Activated T-helper 17 cell treated with anti-CD3 and anti-CD28 coated beads, Interleukin-2, amount 50 U/mL, for 72 hours (primary cell): Measurements from ENCODE around the gene VDR. TPM values are rescaled to one million over a fixed set of nuclear protein-coding genes. Genes with fewer than 3 reads are reported as not detected.
"Not testable (repeated sequence)": the region's sequence is repeated elsewhere in the genome, so short reads cannot be mapped to it uniquely, and the experiment has no call there.

ENCODE experiments used
- ATAC-seq: fragments of 150-1000 bp; cut with Tn5 transposase; replicated peaks from 2 replicates; pipeline ENCODE4 v1.10.0; 2021; ENCODE audit warnings: mild to moderate bottlenecking, moderate library complexity
- H3K27ac Mint-ChIP-seq: one replicate; pipeline ENCODE4 v1.8.0; 2022; ENCODE audit warnings: mixed read lengths
- H3K27me3 Mint-ChIP-seq: one replicate; pipeline ENCODE4 v1.8.0; 2022; ENCODE audit warnings: mixed read lengths
- H3K36me3 Mint-ChIP-seq: one replicate; pipeline ENCODE4 v1.8.0; 2022; ENCODE audit warnings: low read depth, mild to moderate bottlenecking, mixed read lengths
- H3K4me1 Mint-ChIP-seq: one replicate; pipeline ENCODE4 v1.8.0; 2022; ENCODE audit warnings: mixed read lengths
- H3K4me3 Mint-ChIP-seq: one replicate; pipeline ENCODE4 v1.8.0; 2022; ENCODE audit warnings: mild to moderate bottlenecking, mixed read lengths
- H3K9me3 Mint-ChIP-seq: one replicate; pipeline ENCODE4 v1.8.0; 2022; ENCODE audit warnings: mixed read lengths
- total RNA-seq, 2 donors: library from RNA; stranded (reverse); gene quantifications; one replicate each; pipeline ENCODE4 v1.2.3, GENCODE V29; 2022

VDR gene
- total RNA-seq, 2 donors from 2014 or later, result 70.9 to 182 TPM

DNA sequence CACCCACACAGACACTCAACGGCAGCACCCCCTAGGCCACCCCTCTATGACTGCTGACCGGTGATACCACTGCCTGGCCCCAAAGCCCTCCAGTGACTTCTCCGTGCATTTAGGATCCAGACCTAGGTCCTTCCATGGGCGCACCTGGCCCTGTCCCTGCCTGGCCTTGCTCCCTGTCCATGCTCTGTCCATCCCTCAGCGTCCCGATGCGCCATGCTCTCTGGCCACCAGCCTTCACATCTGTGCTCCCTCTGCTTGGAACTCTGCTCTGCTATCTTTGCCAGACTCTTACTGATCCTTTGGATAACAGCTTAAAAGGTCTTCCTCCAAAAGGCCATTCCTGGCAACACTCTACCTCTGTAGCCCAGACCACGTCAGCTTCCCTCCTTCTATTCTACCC is 59.7 kb downstream of the VDR start:
- Mint-ChIP-seq H3K36me3 (peaks cover 96% of the 10 kb centered on the region), H3K27me3 (no peaks in the 10 kb centered on the region), H3K9me3 (no peaks in the 10 kb centered on the region), H3K4me1 (peaks cover 22% of the 10 kb centered on the region), H3K27ac (peak overlapping the region; percentile 88), H3K4me3 (no peak overlapping the region)
- no peak for ATAC-seq

DNA sequence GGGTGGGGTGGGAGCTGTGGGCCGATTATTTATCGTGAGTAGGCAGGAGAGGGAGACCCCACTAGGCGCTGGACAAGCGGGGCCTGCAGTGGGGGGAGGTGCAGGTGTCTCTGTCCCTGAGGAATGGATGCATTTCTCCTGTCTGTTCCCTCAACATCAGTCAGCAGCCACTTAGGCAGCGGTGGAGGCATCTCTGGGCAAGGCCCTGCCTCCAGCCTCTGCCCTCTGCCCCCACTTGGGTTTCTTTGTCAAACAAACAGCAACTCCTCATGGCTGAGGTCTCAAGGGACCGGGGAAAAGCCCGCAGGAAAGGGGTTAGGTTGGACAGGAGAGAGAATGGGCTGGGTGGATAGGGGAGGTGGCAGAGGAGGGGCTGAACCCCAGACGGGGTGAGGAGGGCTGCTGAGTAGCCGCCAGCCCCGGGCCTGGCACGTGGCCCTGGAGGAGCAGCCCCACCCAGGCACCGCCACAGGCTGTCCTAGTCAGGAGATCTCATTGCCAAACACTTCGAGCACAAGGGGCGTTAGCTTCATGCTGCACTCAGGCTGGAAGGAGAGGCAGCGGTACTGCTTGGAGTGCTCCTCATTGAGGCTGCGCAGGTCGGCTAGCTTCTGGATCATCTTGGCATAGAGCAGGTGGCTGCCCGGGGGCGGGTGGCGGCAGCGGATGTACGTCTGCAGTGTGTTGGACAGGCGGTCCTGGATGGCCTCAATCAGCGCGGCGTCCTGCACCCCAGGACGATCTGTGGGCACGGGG is 60.4 kb downstream of the VDR start:
- peaks cover 20% of the 10 kb centered on the region for H3K4me1 Mint-ChIP-seq
- H3K27ac Mint-ChIP-seq, result peak overlapping the region; percentile 88
- peak; percentile 13 for ATAC-seq
- no peaks in the 10 kb centered on the region for H3K27me3 Mint-ChIP-seq
- H3K4me3 Mint-ChIP-seq, result no peak overlapping the region
- H3K36me3 Mint-ChIP-seq, result peaks cover 90% of the 10 kb centered on the region
- H3K9me3 Mint-ChIP-seq, result no peaks in the 10 kb centered on the region

DNA sequence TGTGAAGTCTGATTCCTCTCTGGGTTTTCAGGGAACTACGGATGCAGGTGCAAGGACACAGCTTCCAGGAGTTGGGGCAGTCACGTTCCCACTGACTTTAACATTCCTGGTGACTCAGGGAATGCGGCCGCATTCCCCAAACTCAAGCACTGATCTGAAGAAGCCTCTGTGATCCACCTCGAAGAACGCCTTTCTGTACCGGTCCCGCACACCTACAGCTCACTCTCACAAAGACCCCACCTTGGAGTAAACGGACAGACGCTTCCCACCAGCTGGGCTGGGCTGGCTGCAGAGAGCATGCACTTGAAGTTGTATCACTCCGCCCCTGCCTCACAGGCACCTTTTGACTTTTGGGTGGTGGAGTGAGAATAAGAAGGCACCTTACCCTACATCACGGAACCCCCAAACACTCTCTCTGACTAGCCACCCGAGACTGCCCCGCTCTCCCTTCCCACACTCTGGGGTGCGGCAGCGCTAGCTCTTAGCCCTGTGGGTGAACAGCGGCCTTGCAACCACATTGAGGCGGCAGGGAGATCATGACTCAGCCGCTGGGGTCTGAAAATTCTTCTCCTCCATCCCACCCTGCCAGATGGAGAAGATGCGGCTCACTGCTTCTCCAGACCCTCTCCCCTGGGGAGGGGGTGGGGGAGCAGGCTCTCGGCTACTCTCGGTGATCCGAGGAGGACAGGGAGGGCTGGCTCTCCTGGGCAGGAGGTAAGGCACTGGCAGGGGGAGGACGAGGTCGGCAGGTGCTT is 61.4 kb downstream of the VDR start:
- H3K27ac Mint-ChIP-seq, result peak overlapping the region; percentile 88
- H3K36me3 Mint-ChIP-seq, result peaks cover 86% of the 10 kb centered on the region
- peak; percentile 22 for ATAC-seq

DNA sequence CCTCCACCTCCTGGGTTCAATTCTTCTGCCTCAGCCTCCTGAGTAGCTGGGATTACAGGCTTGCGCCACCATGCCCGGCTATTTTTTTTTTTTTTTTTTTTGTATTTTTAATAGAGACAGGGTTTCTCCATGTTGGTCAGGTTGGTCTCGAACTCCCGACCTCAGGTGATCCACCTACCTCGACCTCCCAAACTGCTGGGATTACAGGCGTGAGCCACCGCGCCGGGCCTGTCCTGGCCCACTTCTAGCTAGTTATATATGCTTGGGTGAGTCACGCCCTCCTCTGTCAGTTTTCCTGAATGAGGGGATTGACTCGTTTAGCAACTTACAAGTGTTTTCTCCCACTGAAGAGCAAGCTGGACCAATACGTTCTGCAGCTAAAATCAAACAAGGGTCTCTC is 62.3 kb downstream of the VDR start:
- H3K36me3 Mint-ChIP-seq, result peaks cover 77% of the 10 kb centered on the region
- H3K27ac Mint-ChIP-seq, result peak overlapping the region; percentile 88
- not testable (repeated sequence) for H3K9me3 Mint-ChIP-seq, ATAC-seq, H3K27me3 Mint-ChIP-seq, H3K4me3 Mint-ChIP-seq
- H3K4me1 Mint-ChIP-seq, result peaks cover 30% of the 10 kb centered on the region

More for the DNA sequence above, 61.4 kb downstream of the VDR start:
- Mint-ChIP-seq H3K27me3 (no peaks in the 10 kb centered on the region), H3K9me3 (no peaks in the 10 kb centered on the region), H3K4me1 (peaks cover 26% of the 10 kb centered on the region), H3K4me3 (peak overlapping the region; percentile 6)

DNA sequence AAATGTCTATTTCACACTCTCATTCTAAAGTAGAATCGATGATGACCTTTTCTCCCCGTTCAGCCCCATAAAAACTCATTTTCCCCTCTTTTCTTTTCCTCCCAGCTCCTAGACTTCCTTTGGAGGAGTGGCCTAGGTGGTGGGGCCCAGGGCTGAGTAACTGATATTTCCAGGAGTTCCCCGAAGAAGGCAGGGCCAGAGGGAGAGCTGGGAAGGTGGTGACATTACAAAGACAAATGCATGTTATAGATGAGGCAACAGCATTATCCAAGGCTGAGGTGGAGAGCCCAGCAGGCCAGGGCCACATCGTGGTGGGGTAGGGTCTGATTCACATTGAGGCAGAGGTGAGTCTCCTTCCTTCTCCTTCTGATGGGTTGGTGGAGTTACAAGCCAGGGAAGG is 62.9 kb downstream of the VDR start:
- H3K9me3 Mint-ChIP-seq, result no peaks in the 10 kb centered on the region
- no peaks in the 10 kb centered on the region for H3K27me3 Mint-ChIP-seq
- peak; percentile 12 for ATAC-seq
- peaks cover 71% of the 10 kb centered on the region for H3K36me3 Mint-ChIP-seq
- peak overlapping the region; percentile 88 for H3K27ac Mint-ChIP-seq
- peak overlapping the region; percentile 35 for H3K4me3 Mint-ChIP-seq
- peaks cover 33% of the 10 kb centered on the region for H3K4me1 Mint-ChIP-seq

DNA sequence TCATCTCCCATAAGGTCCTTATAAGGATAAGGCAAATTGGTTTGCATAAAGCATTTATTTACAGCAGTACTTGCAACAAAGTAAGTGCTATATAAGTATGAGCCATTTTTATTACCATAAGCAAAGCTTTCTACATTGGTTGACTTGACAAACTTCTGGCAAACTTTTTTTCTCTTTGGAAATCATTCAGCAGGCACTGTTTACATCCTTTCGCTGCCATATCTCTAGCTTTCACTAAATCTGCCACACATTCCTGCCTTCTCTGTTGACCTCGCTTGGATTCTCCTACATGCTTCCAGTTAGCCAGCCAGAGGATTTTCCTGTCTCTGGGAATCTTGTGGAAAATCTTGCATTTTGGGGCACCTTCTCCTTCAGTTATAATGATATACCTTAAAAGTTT is 63.3 kb downstream of the VDR start:
- Mint-ChIP-seq H3K4me3 (peak overlapping the region; percentile 35), H3K4me1 (peaks cover 37% of the 10 kb centered on the region), H3K9me3 (no peaks in the 10 kb centered on the region), H3K27me3 (no peaks in the 10 kb centered on the region), H3K27ac (peak overlapping the region; percentile 88), H3K36me3 (peaks cover 67% of the 10 kb centered on the region)
- ATAC-seq, result no peak

DNA sequence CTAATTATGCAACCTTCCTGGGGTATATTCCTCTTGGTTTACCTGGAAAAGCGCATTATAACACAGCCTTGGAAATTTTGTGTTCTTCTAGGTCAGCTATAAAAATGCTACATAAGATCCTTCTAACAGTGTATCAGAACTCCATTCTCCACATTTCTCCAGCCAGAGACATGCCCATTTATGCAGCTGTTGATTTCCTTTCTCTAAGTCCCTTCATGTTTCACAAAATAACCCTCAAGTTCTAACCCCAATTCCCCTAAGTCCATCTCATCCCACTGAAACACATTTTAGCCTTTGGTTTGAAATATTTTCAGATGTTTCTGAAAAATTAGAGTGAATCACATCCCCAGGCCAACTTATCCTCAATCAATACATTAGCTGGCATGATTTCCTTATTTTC is 64.2 kb downstream of the VDR start:
- H3K4me1 Mint-ChIP-seq, result peaks cover 43% of the 10 kb centered on the region
- ATAC-seq, result no peak
- H3K27ac Mint-ChIP-seq, result peak overlapping the region; percentile 63
- no peaks in the 10 kb centered on the region for H3K27me3 Mint-ChIP-seq
- H3K9me3 Mint-ChIP-seq, result no peaks in the 10 kb centered on the region
- peaks cover 58% of the 10 kb centered on the region for H3K36me3 Mint-ChIP-seq
- peak overlapping the region; percentile 35 for H3K4me3 Mint-ChIP-seq

DNA sequence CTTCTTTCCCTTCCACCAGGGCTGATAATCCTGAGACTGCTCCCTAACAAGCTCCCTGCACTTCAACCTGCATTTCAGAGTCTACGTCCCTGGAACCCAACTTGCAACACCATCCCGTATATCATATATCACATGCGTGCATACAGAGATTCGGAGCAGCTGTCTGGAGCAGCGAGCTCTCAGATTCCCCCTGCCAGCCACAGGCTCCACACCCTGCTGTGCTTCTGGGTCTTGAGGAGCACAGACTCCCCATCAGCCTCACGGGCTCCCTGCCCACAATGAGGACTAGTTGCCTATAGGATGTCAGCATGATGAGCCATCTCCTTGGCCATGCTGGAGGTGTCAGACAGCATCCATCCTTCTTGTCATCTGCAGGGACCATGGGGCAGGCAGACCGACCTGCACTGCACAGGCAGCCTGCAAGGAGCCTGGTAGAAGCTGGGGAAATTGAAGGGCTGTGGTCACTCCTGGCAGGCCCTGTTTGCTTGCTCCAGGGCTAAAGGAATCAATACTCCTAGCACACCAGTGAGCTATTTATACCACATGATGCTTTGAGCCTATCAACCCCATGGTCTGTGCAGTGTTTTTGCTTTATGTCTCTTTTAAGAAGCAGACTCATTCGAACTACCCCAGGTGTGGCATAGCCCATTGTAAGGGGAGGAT is 65.4 kb downstream of the VDR start:
- peaks cover 47% of the 10 kb centered on the region for H3K36me3 Mint-ChIP-seq
- H3K9me3 Mint-ChIP-seq, result no peaks in the 10 kb centered on the region
- no peak for ATAC-seq
- no peaks in the 10 kb centered on the region for H3K27me3 Mint-ChIP-seq
- peak overlapping the region; percentile 63 for H3K27ac Mint-ChIP-seq
- H3K4me1 Mint-ChIP-seq, result peaks cover 43% of the 10 kb centered on the region
- H3K4me3 Mint-ChIP-seq, result peak overlapping the region; percentile 23

DNA sequence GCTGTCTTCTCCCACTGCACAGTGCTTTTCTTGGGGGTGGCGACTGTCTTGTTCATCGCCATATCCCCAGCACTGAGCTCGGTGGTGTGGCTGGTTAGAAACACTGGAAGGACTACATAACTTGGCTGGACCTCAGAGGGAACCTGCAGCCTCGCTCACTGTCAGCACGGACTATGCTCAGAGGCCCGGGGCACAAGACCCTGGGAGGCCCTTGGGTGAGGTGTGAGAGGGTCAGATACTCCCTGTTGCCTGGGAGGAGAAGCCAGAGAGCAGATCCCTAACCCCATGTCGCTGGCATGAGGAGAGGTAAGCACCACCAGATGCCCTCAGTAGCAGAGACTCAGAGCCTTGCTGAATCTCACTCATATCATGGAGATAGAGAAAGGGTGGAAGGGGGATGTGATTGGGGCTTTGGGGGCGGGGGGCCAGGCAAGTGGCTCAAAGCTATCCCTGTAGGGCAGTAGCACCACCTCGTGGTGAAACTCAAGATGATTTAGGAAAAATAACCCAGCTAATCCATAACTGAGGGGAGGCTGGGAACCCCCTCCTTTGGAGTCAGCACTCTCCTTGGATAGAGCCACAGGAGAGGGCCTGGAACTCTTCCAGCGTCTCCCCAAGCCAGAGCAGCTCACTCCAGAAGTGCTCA is 66.4 kb downstream of the VDR start:
- ATAC-seq, result peak; percentile 3
- H3K36me3 Mint-ChIP-seq, result peaks cover 47% of the 10 kb centered on the region
- peak overlapping the region; percentile 83 for H3K4me3 Mint-ChIP-seq
- no peaks in the 10 kb centered on the region for H3K27me3 Mint-ChIP-seq
- peaks cover 51% of the 10 kb centered on the region for H3K4me1 Mint-ChIP-seq
- H3K9me3 Mint-ChIP-seq, result no peaks in the 10 kb centered on the region
- peak overlapping the region; percentile 63 for H3K27ac Mint-ChIP-seq

DNA sequence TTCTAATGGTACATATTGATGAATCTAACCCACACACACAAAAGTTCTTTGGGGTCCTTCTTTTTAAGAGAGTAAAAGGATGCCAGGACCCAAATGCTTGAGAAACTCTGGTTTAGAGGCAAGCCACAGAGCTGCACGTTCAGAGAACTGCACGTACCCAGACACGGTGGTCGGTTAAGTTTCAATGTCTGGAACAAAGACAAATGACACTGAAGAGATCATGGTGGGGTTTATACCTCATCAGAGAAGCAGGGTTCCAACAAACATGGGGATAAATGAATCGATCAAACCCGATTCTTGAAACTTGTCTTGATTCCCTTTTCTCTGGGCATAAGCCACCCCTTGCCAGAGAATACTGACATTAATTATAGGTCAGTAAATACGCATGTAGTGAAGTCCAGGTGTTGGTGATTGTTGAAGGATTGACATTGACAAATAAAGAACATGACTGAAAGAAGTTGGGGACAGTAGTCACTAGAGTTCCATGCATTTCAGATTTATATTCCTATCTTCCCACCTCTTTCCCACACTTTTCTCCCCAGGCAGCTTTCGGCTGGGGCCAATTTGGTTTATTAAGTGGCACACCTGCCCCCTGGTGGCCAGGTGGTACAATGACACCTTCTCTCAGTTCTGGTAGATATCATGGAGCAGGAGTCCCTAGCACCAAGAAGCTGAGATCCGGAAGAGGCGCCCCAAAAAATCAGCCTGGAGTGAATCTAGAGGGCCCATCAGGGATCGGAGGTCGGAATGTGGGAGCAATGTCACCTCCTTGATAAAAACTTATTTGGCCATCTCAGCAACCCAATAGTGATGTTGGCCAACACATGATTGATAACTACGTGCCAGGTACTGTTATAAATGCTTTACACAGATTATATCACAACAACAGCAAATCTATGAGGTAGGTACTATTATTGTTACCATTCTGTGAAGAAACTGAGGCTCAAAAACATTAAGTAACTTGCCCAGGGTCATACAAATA is 67.3 kb downstream of the VDR start:
- peak overlapping the region; percentile 83 for H3K4me3 Mint-ChIP-seq
- peaks cover 54% of the 10 kb centered on the region for H3K4me1 Mint-ChIP-seq
- no peaks in the 10 kb centered on the region for H3K27me3 Mint-ChIP-seq
- ATAC-seq, result no peak
- peaks cover 47% of the 10 kb centered on the region for H3K36me3 Mint-ChIP-seq
- H3K27ac Mint-ChIP-seq, result peak overlapping the region; percentile 95
- no peaks in the 10 kb centered on the region for H3K9me3 Mint-ChIP-seq

DNA sequence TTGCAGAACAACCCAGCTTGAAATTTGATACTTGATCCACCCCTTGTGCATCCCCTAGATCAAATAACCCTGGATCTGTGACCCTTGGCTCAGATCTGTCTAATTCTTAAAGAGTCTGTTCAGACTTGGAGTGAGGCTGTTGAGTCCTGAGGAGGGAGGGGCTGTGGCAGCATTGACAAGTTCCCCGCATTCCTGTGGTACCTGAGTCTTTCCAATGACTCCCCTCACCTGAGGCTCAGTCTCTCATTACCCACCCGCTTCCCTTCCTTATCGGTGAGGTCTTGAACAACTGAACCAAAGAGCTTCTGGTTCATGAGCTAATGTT is 69.0 kb downstream of the VDR start:
- Mint-ChIP-seq H3K4me1 (peaks cover 60% of the 10 kb centered on the region), H3K27me3 (no peaks in the 10 kb centered on the region), H3K9me3 (no peaks in the 10 kb centered on the region), H3K36me3 (peaks cover 38% of the 10 kb centered on the region), H3K27ac (peak overlapping the region; percentile 95), H3K4me3 (peak overlapping the region; percentile 83)
- ATAC-seq, result no peak

DNA sequence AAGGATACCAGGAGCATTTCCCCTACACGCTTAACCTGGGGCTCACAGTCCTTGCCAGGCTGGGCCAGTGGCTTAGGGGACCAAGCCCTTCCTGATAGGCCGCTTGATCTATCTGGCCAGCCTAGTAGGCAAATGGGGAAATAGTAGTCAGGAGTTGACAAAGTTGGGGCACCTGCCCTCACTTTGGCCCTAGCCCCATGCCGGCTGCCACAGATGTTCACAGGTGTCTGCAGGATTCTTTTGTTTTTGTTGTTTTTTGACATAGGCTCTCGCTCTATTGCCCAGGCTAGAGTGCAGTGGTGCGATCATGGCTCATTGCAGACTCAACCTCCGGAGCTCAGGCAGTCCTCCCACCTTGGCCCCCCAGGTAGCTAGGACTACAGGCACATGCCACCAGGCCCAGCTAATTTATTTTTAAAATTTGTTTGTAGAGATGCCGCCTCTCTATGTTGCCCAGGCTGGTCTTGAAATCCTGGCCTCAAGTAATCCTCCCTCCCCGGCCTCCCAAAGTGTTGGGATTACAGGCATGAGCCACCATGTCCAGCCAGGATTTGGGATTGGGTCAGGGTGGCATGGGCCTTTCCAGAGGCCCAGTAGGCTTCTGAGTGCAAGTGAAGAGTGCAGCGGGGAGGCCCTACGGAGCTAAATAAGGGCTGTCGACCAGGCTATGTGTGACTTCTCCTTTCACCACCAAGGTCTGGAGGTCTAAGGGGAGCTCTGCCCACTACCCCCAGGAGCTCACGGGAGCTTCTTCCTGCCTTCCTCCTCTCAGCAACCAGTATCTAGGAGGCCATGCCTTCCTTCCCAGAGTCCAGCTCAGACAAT is 69.6 kb downstream of the VDR start:
- Mint-ChIP-seq H3K27me3 (no peaks in the 10 kb centered on the region), H3K4me3 (peak overlapping the region; percentile 83), H3K4me1 (peaks cover 60% of the 10 kb centered on the region), H3K9me3 (no peaks in the 10 kb centered on the region), H3K36me3 (peaks cover 38% of the 10 kb centered on the region), H3K27ac (peak overlapping the region; percentile 95)
- no peak for ATAC-seq
